OCI-LY1 (cell line): ENCODE results near the gene FAM3D.

Source experiments
- H2AFZ ChIP-seq: fragments of 200-600 bp; sonication (generic), shearing (Covaris generic); 2 replicates; pipeline ENCODE4 v1.6.0; 2014; ENCODE audit warnings: antibody characterized with exemption, mild to moderate bottlenecking, low read length
- H3F3A ChIP-seq: fragments of 200-600 bp; sonication (generic), shearing (Covaris generic); 2 replicates; pipeline ENCODE4 v1.6.0; 2014; ENCODE audit warnings: mild to moderate bottlenecking, antibody characterized with exemption, low read length, moderate library complexity; ENCODE audit not compliant: insufficient read depth
- H3K27ac ChIP-seq: fragments of 200-600 bp; sonication (generic); 2 replicates; pipeline ENCODE4 v1.5.1; 2014; ENCODE audit warnings: low read length, mixed run types, mild to moderate bottlenecking, low read depth; ENCODE audit not compliant: poor library complexity, severe bottlenecking
- H3K27me3 ChIP-seq: fragments of 200-600 bp; sonication (generic); 2 replicates; pipeline ENCODE4 v1.6.0; 2014; ENCODE audit warnings: antibody characterized with exemption, mild to moderate bottlenecking, low read length, moderate library complexity; ENCODE audit not compliant: insufficient read depth
- H3K36me3 ChIP-seq: fragments of 200-600 bp; sonication (generic); 2 replicates; pipeline ENCODE4 v1.6.1; 2014; ENCODE audit warnings: mild to moderate bottlenecking, antibody characterized with exemption, low read length, moderate library complexity, mixed read lengths; ENCODE audit not compliant: insufficient read depth
- H3K4me1 ChIP-seq: fragments of 200-600 bp; sonication (generic); 2 replicates; pipeline ENCODE4 v1.5.1; 2014; ENCODE audit warnings: mild to moderate bottlenecking, low read length, moderate library complexity; ENCODE audit not compliant: insufficient read depth, severe bottlenecking
- H3K4me2 ChIP-seq: fragments of 200-600 bp; sonication (generic), shearing (Covaris generic); 2 replicates; pipeline ENCODE4 v1.6.1; 2014; ENCODE audit warnings: low read length
- H3K4me3 ChIP-seq: fragments of 200-600 bp; sonication (generic); 2 replicates; pipeline ENCODE4 v1.5.1; 2014; ENCODE audit warnings: low read length, low read depth, mild to moderate bottlenecking, mixed read lengths; ENCODE audit not compliant: poor library complexity, severe bottlenecking
- H3K79me2 ChIP-seq: fragments of 200-600 bp; shearing (Covaris generic); 2 replicates; pipeline ENCODE4 v1.6.1; 2016; ENCODE audit warnings: mixed run types, low read length, mixed read lengths; ENCODE audit not compliant: insufficient read depth
- H3K9ac ChIP-seq: fragments of 200-600 bp; sonication (generic), shearing (Covaris generic); 2 replicates; pipeline ENCODE4 v1.6.1; 2014; ENCODE audit warnings: mild to moderate bottlenecking, low read length, mixed read lengths
- H3K9me2 ChIP-seq: fragments of 200-600 bp; sonication (generic), shearing (Covaris generic); 2 replicates; pipeline ENCODE4 v1.6.1; 2014; ENCODE audit warnings: low read depth, mild to moderate bottlenecking, low read length, mixed read lengths
- H3K9me3 ChIP-seq: fragments of 200-600 bp; shearing (Covaris generic); 2 replicates; pipeline ENCODE4 v1.6.1; 2014; ENCODE audit warnings: low read length, mixed read lengths
- H4K20me1 ChIP-seq: fragments of 200-600 bp; sonication (generic), shearing (Covaris generic); 2 replicates; pipeline ENCODE4 v1.6.0; 2016; ENCODE audit warnings: mild to moderate bottlenecking, low read length; ENCODE audit not compliant: insufficient read depth
- CTCF ChIP-seq: fragments of 200-600 bp; sonication (generic), shearing (Covaris generic); IDR thresholded peaks from 2 replicates; pipeline ENCODE4 v1.5.1; 2017; ENCODE audit warnings: mild to moderate bottlenecking, antibody characterized with exemption, low read length, moderate library complexity, mixed read lengths
- EZH2 ChIP-seq: fragments of 200-600 bp; sonication (generic), shearing (Covaris generic); IDR thresholded peaks from 2 replicates; pipeline ENCODE4 v1.8.0; 2017; ENCODE audit warnings: borderline replicate concordance, mixed run types, mild to moderate bottlenecking, antibody characterized with exemption, low read length, moderate library complexity, mixed read lengths

FAM3D gene

GRCh38 chr3:58623961-58624360, 42.6 kb downstream of the FAM3D start:
- no peaks in the 10 kb centered on the region for H3K9me2 ChIP-seq
- no peaks in the 10 kb centered on the region for H3K4me1 ChIP-seq
- no peaks in the 10 kb centered on the region for H3K9me3 ChIP-seq
- no peak overlapping the region for H3K4me3 ChIP-seq
- no peaks in the 10 kb centered on the region for H3F3A ChIP-seq
- no peaks in the 10 kb centered on the region for H3K36me3 ChIP-seq
- peaks cover 5% of the 10 kb centered on the region for H3K27me3 ChIP-seq
- no peak for TF ChIP-seq EZH2
- no peak for TF ChIP-seq CTCF
- no peak overlapping the region for H3K4me2 ChIP-seq
- no peak overlapping the region for H3K27ac ChIP-seq
- no peaks in the 10 kb centered on the region for H3K79me2 ChIP-seq
- no peak overlapping the region for H3K9ac ChIP-seq
- no peak overlapping the region for H2AFZ ChIP-seq
- no peaks in the 10 kb centered on the region for H4K20me1 ChIP-seq

GRCh38 chr3:58623478-58623877, 43.1 kb downstream of the FAM3D start:
- no peaks in the 10 kb centered on the region for H3K9me2 ChIP-seq
- H3K4me1 ChIP-seq = no peaks in the 10 kb centered on the region
- no peak overlapping the region for H3K4me2 ChIP-seq
- no peaks in the 10 kb centered on the region for H3K9me3 ChIP-seq
- TF ChIP-seq EZH2 (no peak), CTCF (no peak)
- H3K9ac ChIP-seq = no peak overlapping the region
- no peak overlapping the region for H3K27ac ChIP-seq
- H3F3A ChIP-seq = no peaks in the 10 kb centered on the region
- no peaks in the 10 kb centered on the region for H3K79me2 ChIP-seq
- H4K20me1 ChIP-seq = no peaks in the 10 kb centered on the region
- H3K4me3 ChIP-seq = no peak overlapping the region
- H3K36me3 ChIP-seq = no peaks in the 10 kb centered on the region
- peaks cover 4% of the 10 kb centered on the region; the same call in 1 of the 2 replicates for H3K27me3 ChIP-seq
- H2AFZ ChIP-seq = no peak overlapping the region

- H3F3A ChIP-seq = no peaks in the 10 kb centered on the region
- H3K27me3 ChIP-seq = peaks cover 4% of the 10 kb centered on the region; the same call in 1 of the 2 replicates
- H3K4me1 ChIP-seq = no peaks in the 10 kb centered on the region
- H3K9me3 ChIP-seq = no peaks in the 10 kb centered on the region
- no peaks in the 10 kb centered on the region for H3K79me2 ChIP-seq
- no peak overlapping the region for H3K4me2 ChIP-seq
- no peak overlapping the region for H2AFZ ChIP-seq
- no peak overlapping the region for H3K9ac ChIP-seq
- H3K4me3 ChIP-seq = no peak overlapping the region
- no peaks in the 10 kb centered on the region for H3K9me2 ChIP-seq
- H3K36me3 ChIP-seq = no peaks in the 10 kb centered on the region
- no peak overlapping the region for H3K27ac ChIP-seq
- no peaks in the 10 kb centered on the region for H4K20me1 ChIP-seq
- TF ChIP-seq EZH2 (no peak), CTCF (no peak)
These were observed 43.7 kb downstream of the FAM3D start for GRCh38 chr3:58622892-58623291.
